GM21786 (cell line): Measurements from ENCODE around the gene WFDC1.

Experiments used
- ATAC-seq: cut with Tn5 transposase; IDR thresholded peaks from one replicate; pipeline ENCODE4 v1.9.1; 2021; ENCODE audit not compliant: unreplicated experiment

Gene WFDC1

DNA sequence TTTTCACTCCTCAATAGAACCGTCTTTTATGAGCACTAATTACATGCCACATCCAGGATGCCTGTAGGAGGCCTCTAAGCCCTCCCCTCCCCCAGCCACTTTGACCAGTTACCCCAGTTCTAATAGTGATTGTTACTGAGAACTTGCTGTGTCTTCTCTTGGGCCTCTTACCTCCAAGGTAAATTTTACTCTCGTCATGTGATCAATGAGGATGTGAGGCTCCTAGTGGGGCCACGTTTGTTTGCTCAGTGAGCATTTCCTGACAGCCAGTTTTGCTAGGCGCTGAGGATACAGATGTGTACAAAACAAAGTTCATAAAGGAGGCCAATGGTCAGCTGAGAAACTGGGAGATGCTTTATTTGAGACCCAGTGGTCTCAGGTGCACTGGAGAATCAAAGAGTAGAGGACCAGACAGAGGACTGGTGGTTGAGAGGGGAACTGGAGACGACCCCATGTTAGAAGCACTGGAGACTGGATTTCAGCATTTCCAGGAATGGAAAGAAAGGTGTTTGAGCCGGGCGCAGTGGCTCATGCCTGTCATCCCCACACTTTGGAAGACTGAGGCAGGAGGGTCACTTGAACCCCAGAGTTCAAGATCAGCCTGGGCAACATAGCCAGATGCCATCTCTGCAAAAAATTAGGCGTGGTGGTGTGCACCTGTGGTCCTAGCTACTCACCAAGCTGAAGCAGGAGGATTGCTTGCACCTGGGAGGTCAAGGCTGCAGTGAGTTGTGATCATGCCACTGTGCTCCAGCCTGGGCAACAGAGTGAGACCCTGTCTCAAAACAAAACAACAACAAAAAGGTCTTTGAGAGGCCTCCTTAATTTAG is 76.3 kb downstream of the WFDC1 start:
- ATAC-seq, result no peak

DNA sequence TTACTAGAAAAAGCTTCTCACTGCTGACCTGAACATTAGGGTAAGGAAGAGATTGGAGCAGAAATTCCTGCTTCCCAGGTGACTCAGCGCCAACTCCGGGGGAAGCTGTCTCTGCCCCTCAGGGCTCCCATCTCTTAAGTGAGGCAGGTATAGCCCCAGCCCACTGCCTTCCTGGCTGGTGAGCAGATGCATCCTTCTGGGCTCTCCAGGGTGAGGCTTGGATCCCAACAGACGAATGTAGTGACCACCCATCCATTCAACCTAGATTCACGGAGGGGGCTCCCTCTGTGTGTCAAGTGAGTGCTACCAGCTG is 76.8 kb downstream of the WFDC1 start:
- no peak for ATAC-seq

DNA sequence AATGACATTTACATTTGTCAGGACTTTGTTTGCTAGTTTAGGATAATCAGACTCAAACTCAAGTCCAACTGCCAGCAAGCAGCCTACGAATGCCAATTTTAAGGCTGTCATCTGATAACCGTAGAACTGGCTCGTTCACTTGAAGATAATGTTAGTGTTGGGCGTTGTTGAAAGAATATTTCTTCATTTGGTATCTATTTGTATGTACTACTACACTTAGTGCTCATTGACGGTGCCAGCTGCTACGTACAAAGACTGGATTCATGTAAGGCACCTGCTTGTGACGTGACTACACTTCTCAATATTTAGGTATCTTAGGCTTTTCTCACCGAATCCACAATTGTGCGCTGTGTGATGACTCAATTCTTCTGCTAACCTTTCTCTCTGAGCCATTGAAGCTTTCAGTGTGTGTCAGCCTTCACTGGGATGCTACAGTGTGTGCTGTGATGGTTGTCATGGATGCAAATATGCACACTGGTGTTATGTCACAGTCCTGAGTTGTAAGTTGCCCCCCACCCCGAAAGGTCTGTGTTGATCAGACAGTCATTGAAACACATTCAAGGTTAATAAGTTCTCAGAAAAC is 79.3 kb downstream of the WFDC1 start:
- no peak for ATAC-seq

- no peak for ATAC-seq
These were observed 83.4 kb downstream of the WFDC1 start for GRCh38 chr16:84378099-84378498.

DNA sequence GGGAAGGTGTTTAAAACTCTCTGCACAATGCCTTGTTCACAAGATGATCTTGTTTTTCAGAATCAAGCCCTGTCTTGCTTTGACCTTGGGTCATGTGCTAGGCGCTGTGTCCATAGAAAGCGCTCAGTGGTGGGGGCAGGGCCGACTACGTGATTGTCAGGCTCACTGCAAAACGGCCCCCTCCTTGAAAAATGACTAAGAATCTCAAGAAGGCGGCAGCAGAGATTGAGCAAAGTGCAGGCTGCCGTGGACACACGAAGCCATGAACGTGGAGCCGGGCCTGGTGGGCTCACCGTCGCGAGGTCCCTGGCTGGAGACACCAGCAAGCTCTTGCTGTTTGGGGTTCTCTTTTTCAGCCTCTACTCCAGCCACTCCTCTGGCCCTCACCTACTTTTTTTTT is 83.9 kb downstream of the WFDC1 start:
- ATAC-seq, result no peak

GRCh38 chr16:84379008-84379708 is 84.5 kb downstream of the WFDC1 start:
- ATAC-seq, result no peak
